B cell (primary cell): ENCODE measurements around the gene AFG1L. TPM values are rescaled to one million over a fixed set of nuclear protein-coding genes. Genes with fewer than 3 reads are reported as not detected.

Experiments
- ATAC-seq: fragments of 200-7000 bp; cut with Tn5 transposase; one replicate; pipeline ENCODE4 v1.10.0; 2021; ENCODE audit warnings: low read depth, mild to moderate bottlenecking, moderate number of reproducible peaks, moderate library complexity
- CTCF ChIA-PET: fragments of 350-600 bp; sonication (Branson Sonifier 250); formaldehyde crosslinking; loops from one replicate; lab custom pipeline; 2021; ENCODE audit warnings: antibody characterized with exemption, inconsistent platforms; lab: Charles Lee
- POLR2A ChIA-PET: fragments of 350-600 bp; sonication (Branson Sonifier 250); formaldehyde crosslinking; loops from one replicate; lab custom pipeline; 2021; ENCODE audit warnings: antibody characterized with exemption; lab: Charles Lee
- DNase-seq: peaks from one replicate; pipeline ENCODE4 v3.0.0; 2013
- H2AFZ ChIP-seq: 2 replicates; pipeline ENCODE4 v1.6.1; 2012; ENCODE audit warnings: mild to moderate bottlenecking, low read depth, low read length; ENCODE audit not compliant: insufficient read depth, poor library complexity, severe bottlenecking
- H3K27ac ChIP-seq, 2 donors: 1 replicate in 1 of 2; 2 replicates in 1 of 2; pipeline ENCODE4 v1.5.1; 2012 to 2013; ENCODE audit warnings: low read length in 2 of 2, mild to moderate bottlenecking in 2 of 2, moderate library complexity in 1 of 2
- H3K27me3 ChIP-seq, 4 experiments: fragments of 200-600 bp in 1 of 4; sonication (generic) in 1 of 4; replicated peaks in 1 of 4; 1 replicate in 2 of 4; 2 replicates in 2 of 4; pipeline versions ENCODE4 v1.6.1 to v1.7.0; 2013 to 2016; ENCODE audit warnings: low read length in 3 of 4, mild to moderate bottlenecking in 2 of 4, mixed read lengths in 1 of 4, moderate library complexity in 1 of 4; ENCODE audit not compliant: insufficient read depth in 4 of 4, control insufficient read depth in 3 of 4; ENCODE audit errors: control extremely low read depth in 1 of 4
- H3K36me3 ChIP-seq, 2 experiments: replicated peaks in 1 of 2; 1 replicate in 1 of 2; 2 replicates in 1 of 2; pipeline versions ENCODE4 v1.6.1 to v1.7.1; 2013; ENCODE audit warnings: low read length in 1 of 2; ENCODE audit not compliant: insufficient read depth in 2 of 2, control insufficient read depth in 1 of 2; ENCODE audit errors: control extremely low read depth in 1 of 2, extremely low read depth in 1 of 2
- H3K4me1 ChIP-seq, 2 donors: fragments of 200-600 bp in 1 of 2; sonication (generic) in 1 of 2; 1 replicate in 1 of 2; 2 replicates in 1 of 2; pipeline versions ENCODE4 v1.5.1 to v1.6.1; 2013 to 2017; ENCODE audit warnings: low read length in 2 of 2; ENCODE audit not compliant: control insufficient read depth in 2 of 2, insufficient read depth in 2 of 2
- H3K4me2 ChIP-seq: replicated peaks from 2 replicates; pipeline ENCODE3; 2012; ENCODE audit warnings: mild to moderate bottlenecking, low read depth, low read length; ENCODE audit not compliant: poor library complexity, severe bottlenecking
- H3K4me3 ChIP-seq, 5 experiments: fragments of 200-600 bp in 1 of 5; sonication (generic) in 1 of 5; 1 replicate in 3 of 5; 2 replicates in 2 of 5; pipeline versions ENCODE4 v1.5.1 to v1.7.0; 2011 to 2016; ENCODE audit warnings: low read length in 4 of 5, mild to moderate bottlenecking in 4 of 5, low read depth in 2 of 5, control low read depth in 1 of 5, moderate library complexity in 1 of 5; ENCODE audit not compliant: insufficient read depth in 1 of 5; ENCODE audit errors: control extremely low read depth in 1 of 5, extremely low read depth in 1 of 5
- H3K79me2 ChIP-seq: fragments of 200-600 bp; sonication (generic); one replicate; pipeline ENCODE4 v1.6.0; 2016; ENCODE audit warnings: low read length; ENCODE audit not compliant: control insufficient read depth, insufficient read depth
- H3K9ac ChIP-seq: fragments of 200-600 bp; sonication (generic); 2 replicates; pipeline ENCODE4 v1.6.1; 2017; ENCODE audit warnings: mild to moderate bottlenecking, low read length, moderate library complexity
- H3K9me3 ChIP-seq, 3 donors: one replicate each; pipeline versions ENCODE4 v1.6.1 to v1.7.1; 2013; ENCODE audit warnings: low read length in 2 of 3; ENCODE audit not compliant: control insufficient read depth in 2 of 3, insufficient read depth in 1 of 3; ENCODE audit errors: control extremely low read depth in 1 of 3
- H4K20me1 ChIP-seq: 2 replicates; pipeline ENCODE4 v1.6.0; 2012; ENCODE audit warnings: mild to moderate bottlenecking, low read length; ENCODE audit not compliant: insufficient read depth, control insufficient read depth, poor library complexity, severe bottlenecking
- H3K27ac Mint-ChIP-seq: one replicate; pipeline ENCODE4 v1.8.0; 2021; ENCODE audit warnings: mixed read lengths
- H3K27me3 Mint-ChIP-seq: one replicate; pipeline ENCODE4 v1.8.0; 2021; ENCODE audit warnings: mixed read lengths
- H3K4me1 Mint-ChIP-seq: one replicate; pipeline ENCODE4 v1.8.0; 2021; ENCODE audit warnings: mixed read lengths
- H3K4me3 Mint-ChIP-seq: one replicate; pipeline ENCODE4 v1.8.0; 2021; ENCODE audit warnings: mixed read lengths
- H3K9me3 Mint-ChIP-seq: one replicate; pipeline ENCODE4 v1.8.0; 2022; ENCODE audit warnings: mixed read lengths; ENCODE audit not compliant: insufficient read depth
- EZH2 ChIP-seq: IDR thresholded peaks from 2 replicates; pipeline ENCODE4 v1.6.1; 2012; ENCODE audit warnings: borderline replicate concordance, low read depth, mild to moderate bottlenecking, moderate library complexity, low read length; ENCODE audit not compliant: insufficient read depth, poor library complexity, severe bottlenecking
- WGBS: methylation state at CpG from one replicate; pipeline ENCODE4 v1.1.5; 2013; ENCODE audit warnings: missing lambda C conversion rate; ENCODE audit not compliant: insufficient coverage; 5-methylcytosine and 5-hydroxymethylcytosine counted together
- intact Hi-C: fragments of 100-400 bp; cut with micrococcal nuclease; formaldehyde crosslinking; loops from one replicate; pipeline ENCODE4 v1.10.0; 2022
- polyA plus RNA-seq: library from polyadenylated mRNA; depleted of rRNA; stranded (reverse); fragments of >200 nt; gene quantifications from 2 replicates; pipeline ENCODE4 v1.2.3, GENCODE V29; 2012
- total RNA-seq, 2 donors: library from RNA; stranded (reverse); fragments of 120-200 nt in 1 of 2; gene quantifications; 1 replicate in 1 of 2; 2 replicates in 1 of 2; pipeline versions ENCODE4 v1.2.3 to v1.2.4, GENCODE V29; 2013 to 2022
- TF ChIP-seq, protein P1 (sequence below): fragments of 200-600 bp; IDR thresholded peaks from one replicate; pipeline ENCODE4 v1.8.0; 2022; ENCODE audit warnings: antibody characterized with exemption, mild to moderate bottlenecking

Gene AFG1L
- total and polyA plus RNA-seq, 2 donors (not counting 1 experiment from before 2014, with no cell fraction given) = 1.8 to 14.2 TPM

- Histone ChIP-seq H3K4me2 (no peak overlapping the region), H3K9me3 (no peaks in the 10 kb centered on the region), H3K79me2 (no peaks in the 10 kb centered on the region), H3K27ac (no peak overlapping the region), H3K4me3 (no peak overlapping the region), H2AFZ (no peak overlapping the region), H3K4me1 (no peaks in the 10 kb centered on the region), H3K36me3 (peaks cover 0 to 10% of the 10 kb centered on the region in 2 experiments), H3K9ac (no peak overlapping the region), H4K20me1 (no peaks in the 10 kb centered on the region), H3K27me3 (no peaks in the 10 kb centered on the region)
- no peak for ATAC-seq
- DNase-seq = no peak
- intact Hi-C loops = no loop called here
- Mint-ChIP-seq H3K4me1 (no peaks in the 10 kb centered on the region), H3K27ac (no peak overlapping the region), H3K9me3 (no peaks in the 10 kb centered on the region), H3K4me3 (no peak overlapping the region), H3K27me3 (no peaks in the 10 kb centered on the region)
- WGBS = 100% methylated on average over 1 of the region's 2 CpGs
- ChIA-PET CTCF (interaction anchor here (0.8 kb wide), 1 partner anchor 28 kb away, joined by 3 read pairs; no protein-coding TSS in a partner anchor), POLR2A (no interaction called here)
- no peak for TF ChIP-seq EZH2
- TF ChIP-seq, protein P1, sequence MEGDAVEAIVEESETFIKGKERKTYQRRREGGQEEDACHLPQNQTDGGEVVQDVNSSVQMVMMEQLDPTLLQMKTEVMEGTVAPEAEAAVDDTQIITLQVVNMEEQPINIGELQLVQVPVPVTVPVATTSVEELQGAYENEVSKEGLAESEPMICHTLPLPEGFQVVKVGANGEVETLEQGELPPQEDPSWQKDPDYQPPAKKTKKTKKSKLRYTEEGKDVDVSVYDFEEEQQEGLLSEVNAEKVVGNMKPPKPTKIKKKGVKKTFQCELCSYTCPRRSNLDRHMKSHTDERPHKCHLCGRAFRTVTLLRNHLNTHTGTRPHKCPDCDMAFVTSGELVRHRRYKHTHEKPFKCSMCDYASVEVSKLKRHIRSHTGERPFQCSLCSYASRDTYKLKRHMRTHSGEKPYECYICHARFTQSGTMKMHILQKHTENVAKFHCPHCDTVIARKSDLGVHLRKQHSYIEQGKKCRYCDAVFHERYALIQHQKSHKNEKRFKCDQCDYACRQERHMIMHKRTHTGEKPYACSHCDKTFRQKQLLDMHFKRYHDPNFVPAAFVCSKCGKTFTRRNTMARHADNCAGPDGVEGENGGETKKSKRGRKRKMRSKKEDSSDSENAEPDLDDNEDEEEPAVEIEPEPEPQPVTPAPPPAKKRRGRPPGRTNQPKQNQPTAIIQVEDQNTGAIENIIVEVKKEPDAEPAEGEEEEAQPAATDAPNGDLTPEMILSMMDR = no peak
Observed at GRCh38 chr6:108330806-108331205, 36.0 kb downstream of the AFG1L start.

DNA sequence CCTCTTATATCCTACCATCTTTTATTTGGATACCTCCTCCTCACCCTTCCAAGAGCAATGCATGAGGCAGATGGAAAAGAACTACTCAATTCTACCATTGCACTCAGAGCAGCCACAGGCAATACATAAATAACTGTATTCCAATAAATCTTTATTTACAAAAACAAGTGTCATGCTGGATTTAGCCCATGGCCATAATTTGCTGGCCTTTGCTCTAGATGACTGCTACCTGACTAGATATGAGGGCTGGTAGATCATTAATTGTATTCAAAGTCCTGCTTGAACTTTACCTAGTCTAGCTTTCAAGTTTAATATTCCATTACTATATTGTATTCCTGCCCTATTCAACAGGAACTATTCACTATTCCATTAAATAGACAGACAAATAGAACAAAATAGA is 37.1 kb downstream of the AFG1L start:
- peaks cover 0 to 7% of the 10 kb centered on the region in 2 experiments for H3K36me3 ChIP-seq
- H3K27me3 ChIP-seq = no peaks in the 10 kb centered on the region
- H3K9me3 Mint-ChIP-seq = no peaks in the 10 kb centered on the region
- no peak for TF ChIP-seq EZH2
- TF ChIP-seq, protein P1 = no peak
- no peaks in the 10 kb centered on the region for H3K27me3 Mint-ChIP-seq
- H3K4me2 ChIP-seq = no peak overlapping the region
- no peaks in the 10 kb centered on the region for H3K79me2 ChIP-seq
- H2AFZ ChIP-seq = no peak overlapping the region
- POLR2A ChIA-PET = no interaction called here
- H3K27ac ChIP-seq = no peak overlapping the region
- ATAC-seq (no peak), DNase-seq (no peak)
- no peaks in the 10 kb centered on the region for H3K4me1 Mint-ChIP-seq
- no peaks in the 10 kb centered on the region for H4K20me1 ChIP-seq
- no peak overlapping the region for H3K4me3 ChIP-seq
- intact Hi-C loops = no loop called here
- H3K27ac Mint-ChIP-seq = no peak overlapping the region
- H3K9ac ChIP-seq = no peak overlapping the region
- CTCF ChIA-PET = no interaction called here
- H3K4me3 Mint-ChIP-seq = no peak overlapping the region
- H3K9me3 ChIP-seq = no peaks in the 10 kb centered on the region
- H3K4me1 ChIP-seq = no peaks in the 10 kb centered on the region
